Measurements from ENCODE around the gene BBOX1.

The BBOX1 gene

GRCh38 chr11:27018902-27019529 is 21.6 kb upstream of the BBOX1 start:
- Histone ChIP-seq H3K4me3 (ENCODE audit: insufficient read length, low read depth) (no peak overlapping the region), H3K4me1 (ENCODE audit: insufficient read depth, insufficient read length) (no peaks in the 10 kb centered on the region), H3K9ac (ENCODE audit: insufficient read length, low read depth) (no peak overlapping the region), H3K27me3 (ENCODE audit: insufficient read depth, insufficient read length) (no peaks in the 10 kb centered on the region), H3K9me3 (ENCODE audit: insufficient read depth, low read length) (no peaks in the 10 kb centered on the region), H3K36me3 (ENCODE audit: insufficient read depth, insufficient read length, low read length) (no peaks in the 10 kb centered on the region)
- TF ChIP-seq SUZ12 (IDR thresholded peaks at IDR 0.05; ENCODE audit: extremely low read depth, insufficient read depth, insufficient read length) (no peak), ZNF274 (IDR thresholded peaks at IDR 0.05; ENCODE audit: low read depth, low read length) (no peak), YY1 (IDR thresholded peaks at IDR 0.05; ENCODE audit: insufficient read depth, insufficient read length) (no peak)
- no peak for DNase-seq (ENCODE audit: low read depth, low spot score)

- no peak for DNase-seq (ENCODE audit: low read depth, low spot score)
- Histone ChIP-seq H3K4me1 (ENCODE audit: insufficient read depth, insufficient read length) (no peaks in the 10 kb centered on the region), H3K9ac (ENCODE audit: insufficient read length, low read depth) (no peak overlapping the region), H3K27me3 (ENCODE audit: insufficient read depth, insufficient read length) (no peaks in the 10 kb centered on the region), H3K4me3 (ENCODE audit: insufficient read length, low read depth) (no peak overlapping the region), H3K36me3 (ENCODE audit: insufficient read depth, insufficient read length, low read length) (no peaks in the 10 kb centered on the region), H3K9me3 (ENCODE audit: insufficient read depth, low read length) (no peaks in the 10 kb centered on the region)
- TF ChIP-seq ZNF274 (IDR thresholded peaks at IDR 0.05; ENCODE audit: low read depth, low read length) (no peak), SUZ12 (IDR thresholded peaks at IDR 0.05; ENCODE audit: extremely low read depth, insufficient read depth, insufficient read length) (no peak), YY1 (IDR thresholded peaks at IDR 0.05; ENCODE audit: insufficient read depth, insufficient read length) (no peak)
Measured at GRCh38 chr11:27020751-27021150, 19.9 kb upstream of the BBOX1 start.

- Histone ChIP-seq H3K4me1 (ENCODE audit: insufficient read depth, insufficient read length) (no peaks in the 10 kb centered on the region), H3K4me3 (ENCODE audit: insufficient read length, low read depth) (no peak overlapping the region), H3K9me3 (ENCODE audit: insufficient read depth, low read length) (no peaks in the 10 kb centered on the region), H3K9ac (ENCODE audit: insufficient read length, low read depth) (no peak overlapping the region), H3K27me3 (ENCODE audit: insufficient read depth, insufficient read length) (no peaks in the 10 kb centered on the region), H3K36me3 (ENCODE audit: insufficient read depth, insufficient read length, low read length) (no peaks in the 10 kb centered on the region)
- no peak for DNase-seq (ENCODE audit: low read depth, low spot score)
- no peak for TF ChIP-seq SUZ12 (IDR thresholded peaks at IDR 0.05; ENCODE audit: extremely low read depth, insufficient read depth, insufficient read length)
- TF ChIP-seq YY1 (IDR thresholded peaks at IDR 0.05; ENCODE audit: insufficient read depth, insufficient read length), result no peak
- no peak for TF ChIP-seq ZNF274 (IDR thresholded peaks at IDR 0.05; ENCODE audit: low read depth, low read length)
Measured at GRCh38 chr11:27022659-27023251, 17.9 kb upstream of the BBOX1 start.

- Histone ChIP-seq H3K9ac (ENCODE audit: insufficient read length, low read depth) (no peak overlapping the region), H3K9me3 (ENCODE audit: insufficient read depth, low read length) (no peaks in the 10 kb centered on the region), H3K4me1 (ENCODE audit: insufficient read depth, insufficient read length) (no peaks in the 10 kb centered on the region), H3K27me3 (ENCODE audit: insufficient read depth, insufficient read length) (no peaks in the 10 kb centered on the region), H3K4me3 (ENCODE audit: insufficient read length, low read depth) (no peak overlapping the region), H3K36me3 (ENCODE audit: insufficient read depth, insufficient read length, low read length) (no peaks in the 10 kb centered on the region)
- no peak for DNase-seq (ENCODE audit: low read depth, low spot score)
- TF ChIP-seq YY1 (IDR thresholded peaks at IDR 0.05; ENCODE audit: insufficient read depth, insufficient read length) (no peak), SUZ12 (IDR thresholded peaks at IDR 0.05; ENCODE audit: extremely low read depth, insufficient read depth, insufficient read length) (no peak), ZNF274 (IDR thresholded peaks at IDR 0.05; ENCODE audit: low read depth, low read length) (no peak)
Measured at GRCh38 chr11:27024865-27025264, 15.8 kb upstream of the BBOX1 start.

- Histone ChIP-seq H3K4me3 (ENCODE audit: insufficient read length, low read depth) (no peak overlapping the region), H3K27me3 (ENCODE audit: insufficient read depth, insufficient read length) (no peaks in the 10 kb centered on the region), H3K9me3 (ENCODE audit: insufficient read depth, low read length) (no peaks in the 10 kb centered on the region), H3K9ac (ENCODE audit: insufficient read length, low read depth) (no peak overlapping the region), H3K36me3 (ENCODE audit: insufficient read depth, insufficient read length, low read length) (no peaks in the 10 kb centered on the region), H3K4me1 (ENCODE audit: insufficient read depth, insufficient read length) (no peaks in the 10 kb centered on the region)
- DNase-seq (ENCODE audit: low read depth, low spot score), result no peak
- TF ChIP-seq ZNF274 (IDR thresholded peaks at IDR 0.05; ENCODE audit: low read depth, low read length) (no peak), SUZ12 (IDR thresholded peaks at IDR 0.05; ENCODE audit: extremely low read depth, insufficient read depth, insufficient read length) (no peak)
Measured at GRCh38 chr11:27025312-27025955, 15.2 kb upstream of the BBOX1 start.

GRCh38 chr11:27025957-27026733 is 14.5 kb upstream of the BBOX1 start:
- no peak for DNase-seq (ENCODE audit: low read depth, low spot score)
- TF ChIP-seq SUZ12 (IDR thresholded peaks at IDR 0.05; ENCODE audit: extremely low read depth, insufficient read depth, insufficient read length) (no peak), YY1 (IDR thresholded peaks at IDR 0.05; ENCODE audit: insufficient read depth, insufficient read length) (no peak), ZNF274 (IDR thresholded peaks at IDR 0.05; ENCODE audit: low read depth, low read length) (no peak)
- H3K9me3 ChIP-seq (ENCODE audit: insufficient read depth, low read length), result no peaks in the 10 kb centered on the region
- no peaks in the 10 kb centered on the region for H3K27me3 ChIP-seq (ENCODE audit: insufficient read depth, insufficient read length)
- no peaks in the 10 kb centered on the region for H3K36me3 ChIP-seq (ENCODE audit: insufficient read depth, insufficient read length, low read length)
- no peaks in the 10 kb centered on the region for H3K4me1 ChIP-seq (ENCODE audit: insufficient read depth, insufficient read length)
- no peak overlapping the region for H3K4me3 ChIP-seq (ENCODE audit: insufficient read length, low read depth)
- H3K9ac ChIP-seq (ENCODE audit: insufficient read length, low read depth), result no peak overlapping the region

- Histone ChIP-seq H3K9ac (ENCODE audit: insufficient read length, low read depth) (no peak overlapping the region), H3K4me3 (ENCODE audit: insufficient read length, low read depth) (no peak overlapping the region), H3K4me1 (ENCODE audit: insufficient read depth, insufficient read length) (no peaks in the 10 kb centered on the region), H3K27me3 (ENCODE audit: insufficient read depth, insufficient read length) (no peaks in the 10 kb centered on the region), H3K36me3 (ENCODE audit: insufficient read depth, insufficient read length, low read length) (no peaks in the 10 kb centered on the region), H3K9me3 (ENCODE audit: insufficient read depth, low read length) (no peaks in the 10 kb centered on the region)
- DNase-seq (ENCODE audit: low read depth, low spot score), result no peak
- TF ChIP-seq SUZ12 (IDR thresholded peaks at IDR 0.05; ENCODE audit: extremely low read depth, insufficient read depth, insufficient read length) (no peak), YY1 (IDR thresholded peaks at IDR 0.05; ENCODE audit: insufficient read depth, insufficient read length) (no peak), ZNF274 (IDR thresholded peaks at IDR 0.05; ENCODE audit: low read depth, low read length) (no peak)
Measured at GRCh38 chr11:27028561-27028965, 12.1 kb upstream of the BBOX1 start.

Data from NT2/D1 (cell line).